HepG2 (cell line): ENCODE results near the gene TGM5. TPM values are rescaled to one million over a fixed set of nuclear protein-coding genes. Genes with fewer than 3 reads are reported as not detected.

Experiments used
- ATAC-seq: fragments of 200-7000 bp; cut with Tn5 transposase; 3 replicates; pipeline ENCODE4 v1.9.1; 2020; ENCODE audit warnings: mild to moderate bottlenecking, moderate library complexity
- BruUV-seq: library from RNA; stranded (reverse); fragments of 400-500 nt; replicated peaks from 2 replicates; lab custom pipeline; 2021; lab: Mats Ljungman, UMichigan
- CTCF ChIA-PET: fragments of 300-600 bp; formaldehyde crosslinking; extraction: SDS; loops from one replicate; lab custom pipeline; 2021; ENCODE audit warnings: low total read pairs, inconsistent platforms, low intra/inter-chr PET ratio; lab: Yijun Ruan, JAX
- POLR2A ChIA-PET: fragments of 350-600 bp; sonication (Branson Sonifier 250); formaldehyde crosslinking; loops from one replicate; lab custom pipeline; 2020; ENCODE audit warnings: antibody characterized with exemption, inconsistent platforms; lab: Yijun Ruan, JAX
- DNase-seq: peaks from one replicate; pipeline ENCODE4 v3.0.0-alpha.2; 2015; ENCODE audit warnings: low spot score
- FAIRE-seq: peaks from 3 replicates; lab custom pipeline; 2011; peaks lifted over from hg19 to GRCh38; lab: Jason Lieb, UNC
- H2AFZ ChIP-seq: one replicate; pipeline ENCODE4 v1.6.1; 2011; ENCODE audit warnings: low read length, inconsistent platforms
- H3K27ac ChIP-seq: fragments of 300-600 bp; 3 replicates; pipeline ENCODE4 v1.8.0; 2011; ENCODE audit warnings: mixed run types, mild to moderate bottlenecking, mixed read lengths, low read length, inconsistent platforms; ENCODE audit not compliant: insufficient read depth; ENCODE audit errors: extremely low read length
- H3K27me3 ChIP-seq, 2 experiments: fragments of 200-600 bp in 1 of 2; 2 replicates in 1 of 2; 3 replicates in 1 of 2; pipeline versions ENCODE4 v1.6.0 to v1.8.0; 2011; ENCODE audit warnings: low read length in 2 of 2, mild to moderate bottlenecking in 2 of 2, moderate library complexity in 2 of 2, inconsistent platforms in 1 of 2; ENCODE audit not compliant: insufficient read depth in 2 of 2, control insufficient read depth in 1 of 2
- H3K36me3 ChIP-seq, 2 experiments: fragments of 200-600 bp in 1 of 2; replicated peaks in 1 of 2; 2 replicates in 1 of 2; 3 replicates in 1 of 2; pipeline versions ENCODE4 v1.5.1 to v1.8.0; 2011; ENCODE audit warnings: low read length in 2 of 2, inconsistent platforms in 1 of 2; ENCODE audit not compliant: insufficient read depth in 2 of 2, control insufficient read depth in 1 of 2
- H3K4me1 ChIP-seq: 2 replicates; pipeline ENCODE4 v1.5.1; 2012; ENCODE audit warnings: low read length, inconsistent platforms; ENCODE audit not compliant: insufficient read depth
- H3K4me2 ChIP-seq: 2 replicates; pipeline ENCODE4 v1.6.0; 2011; ENCODE audit warnings: low read depth, low read length, inconsistent platforms
- H3K4me3 ChIP-seq, 3 experiments: fragments of 200-600 bp in 1 of 3; sonication (generic), shearing (Covaris generic) in 1 of 3; replicated peaks in 1 of 3; 2 replicates each; pipeline ENCODE4 v1.5.1; 2011 to 2016; ENCODE audit warnings: low read length in 3 of 3, inconsistent platforms in 2 of 3, low read depth in 2 of 3, mild to moderate bottlenecking in 2 of 3, control low read depth in 1 of 3, mixed read lengths in 1 of 3; ENCODE audit not compliant: insufficient read depth in 1 of 3
- H3K79me2 ChIP-seq: one replicate; pipeline ENCODE4 v1.6.1; 2011; ENCODE audit warnings: low read length, inconsistent platforms; ENCODE audit not compliant: insufficient read depth
- H3K9ac ChIP-seq: 2 replicates; pipeline ENCODE4 v1.6.0; 2011; ENCODE audit warnings: mild to moderate bottlenecking, low read depth, low read length, inconsistent platforms; ENCODE audit not compliant: insufficient read depth
- H3K9me3 ChIP-seq: 2 replicates; pipeline ENCODE4 v1.5.1; 2012; ENCODE audit warnings: mild to moderate bottlenecking, low read length
- H4K20me1 ChIP-seq: 2 replicates; pipeline ENCODE4 v1.6.0; 2011; ENCODE audit warnings: inconsistent platforms, mild to moderate bottlenecking, low read length, moderate library complexity; ENCODE audit not compliant: insufficient read depth
- FOXM1 ChIP-seq: sonication (generic); formaldehyde crosslinking; IDR thresholded peaks from 2 replicates; pipeline ENCODE4 v1.5.0; 2020; ENCODE audit warnings: missing genetic modification reagents
- SIX4 ChIP-seq: sonication (generic); formaldehyde crosslinking; IDR thresholded peaks from 2 replicates; pipeline ENCODE4 v1.4.0; 2020; ENCODE audit warnings: missing genetic modification reagents
- ZNF513 ChIP-seq: sonication (generic); formaldehyde crosslinking; conservative IDR thresholded peaks from 2 replicates; pipeline ENCODE4 v1.5.0; 2020; ENCODE audit warnings: missing genetic modification reagents
- ZNF646 ChIP-seq: sonication (generic); formaldehyde crosslinking; IDR thresholded peaks from 2 replicates; pipeline ENCODE4 v1.9.0; 2021; ENCODE audit warnings: mild to moderate bottlenecking, missing genetic modification reagents
- WGBS: methylation state at CpG from one replicate; pipeline ENCODE4 v1.1.6; 2017; ENCODE audit warnings: low lambda C conversion rate; 5-methylcytosine and 5-hydroxymethylcytosine counted together
- in situ Hi-C: cut with HindIII; loops from 2 replicates; pipeline ENCODE4 v1.10.0; 2017; ENCODE audit warnings: low pct_unique_long_range_greater_than_20kb; ENCODE audit not compliant: extremely low pct_ligation_motif_present
- intact Hi-C: fragments of 100-400 bp; cut with micrococcal nuclease; formaldehyde crosslinking; loops from one replicate; pipeline ENCODE4 v1.10.0; 2022; ENCODE audit not compliant: unreplicated experiment
- polyA plus RNA-seq, 8 experiments: library from polyadenylated mRNA; depleted of rRNA in 3 of 8; stranded (reverse) in 7 of 8; unstranded in 1 of 8; fragments of >200 nt; fragmentation: Illumina TruSeq in 4 of 8; extraction: Trizol in 4 of 8; gene quantifications; 2 replicates each; pipeline versions ENCODE4 v1.2.1 to v1.2.3, GENCODE V29; 2011 to 2016; ENCODE audit warnings: low read depth in 4 of 8, missing spikeins in 1 of 8, mixed read lengths in 1 of 8; ENCODE audit not compliant: insufficient read depth in 1 of 8
- total RNA-seq, 5 experiments: library from RNA; depleted of rRNA; stranded (reverse); fragments of >200 nt; fragmentation: Illumina TruSeq; extraction: Trizol; gene quantifications; 2 replicates each; pipeline ENCODE4 v1.2.3, GENCODE V29; 2016; ENCODE audit warnings: low read depth in 1 of 5
- TF ChIP-seq, protein P1 (sequence below): sonication (generic); formaldehyde crosslinking; IDR thresholded peaks from 2 replicates; pipeline ENCODE4 v1.4.0; 2020; ENCODE audit warnings: missing genetic modification reagents, borderline replicate concordance

The TGM5 gene
- total and polyA plus RNA-seq, 2 of the 13 experiments (the other 11 are each of a cell fraction or from before 2014, with no cell fraction given) = 0.18 to 0.65 TPM

GRCh38 chr15:43220991-43221403 lies 45.7 kb downstream of the TGM5 start, which contains the start of gene EPB42 (continued):
- TF ChIP-seq ZNF646 (CRISPR knock-in tag) = no peak
- TF ChIP-seq SIX4 (CRISPR knock-in tag) = no peak
- TF ChIP-seq FOXM1 (CRISPR knock-in tag) = no peak

GRCh38 chr15:43219929-43220928 lies 46.5 kb downstream of the TGM5 start:
- TF ChIP-seq ZNF513 (CRISPR knock-in tag) = no peak
- TF ChIP-seq, protein P1, sequence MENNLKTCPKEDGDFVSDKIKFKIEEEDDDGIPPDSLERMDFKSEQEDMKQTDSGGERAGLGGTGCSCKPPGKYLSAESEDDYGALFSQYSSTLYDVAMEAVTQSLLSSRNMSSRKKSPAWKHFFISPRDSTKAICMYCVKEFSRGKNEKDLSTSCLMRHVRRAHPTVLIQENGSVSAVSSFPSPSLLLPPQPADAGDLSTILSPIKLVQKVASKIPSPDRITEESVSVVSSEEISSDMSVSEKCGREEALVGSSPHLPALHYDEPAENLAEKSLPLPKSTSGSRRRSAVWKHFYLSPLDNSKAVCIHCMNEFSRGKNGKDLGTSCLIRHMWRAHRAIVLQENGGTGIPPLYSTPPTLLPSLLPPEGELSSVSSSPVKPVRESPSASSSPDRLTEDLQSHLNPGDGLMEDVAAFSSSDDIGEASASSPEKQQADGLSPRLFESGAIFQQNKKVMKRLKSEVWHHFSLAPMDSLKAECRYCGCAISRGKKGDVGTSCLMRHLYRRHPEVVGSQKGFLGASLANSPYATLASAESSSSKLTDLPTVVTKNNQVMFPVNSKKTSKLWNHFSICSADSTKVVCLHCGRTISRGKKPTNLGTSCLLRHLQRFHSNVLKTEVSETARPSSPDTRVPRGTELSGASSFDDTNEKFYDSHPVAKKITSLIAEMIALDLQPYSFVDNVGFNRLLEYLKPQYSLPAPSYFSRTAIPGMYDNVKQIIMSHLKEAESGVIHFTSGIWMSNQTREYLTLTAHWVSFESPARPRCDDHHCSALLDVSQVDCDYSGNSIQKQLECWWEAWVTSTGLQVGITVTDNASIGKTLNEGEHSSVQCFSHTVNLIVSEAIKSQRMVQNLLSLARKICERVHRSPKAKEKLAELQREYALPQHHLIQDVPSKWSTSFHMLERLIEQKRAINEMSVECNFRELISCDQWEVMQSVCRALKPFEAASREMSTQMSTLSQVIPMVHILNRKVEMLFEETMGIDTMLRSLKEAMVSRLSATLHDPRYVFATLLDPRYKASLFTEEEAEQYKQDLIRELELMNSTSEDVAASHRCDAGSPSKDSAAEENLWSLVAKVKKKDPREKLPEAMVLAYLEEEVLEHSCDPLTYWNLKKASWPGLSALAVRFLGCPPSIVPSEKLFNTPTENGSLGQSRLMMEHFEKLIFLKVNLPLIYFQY = no peak
- TF ChIP-seq, all 625 proteins: peak for 0
- ATAC-seq (no peak), FAIRE-seq (no peak), DNase-seq (no peak)
- Histone ChIP-seq H3K36me3 (no peaks in the 10 kb centered on the region), H2AFZ (no peak overlapping the region), H3K4me2 (no peak overlapping the region), H3K79me2 (no peaks in the 10 kb centered on the region), H3K9ac (no peak overlapping the region), H3K4me3 (no peak overlapping the region), H3K4me1 (0 out of 2 replicates have a peak, but pooled peaks cover 11% of the 10 kb centered on the region), H4K20me1 (no peaks in the 10 kb centered on the region), H3K27ac (no peak overlapping the region), H3K27me3 (peaks cover 0 to 7% of the 10 kb centered on the region in 2 experiments; a peak in 2 of 5 replicates), H3K9me3 (no peaks in the 10 kb centered on the region)
- no TSS peak for BruUV-seq
- 64% methylated on average over 16 of the region's 16 CpGs for WGBS
- ChIA-PET CTCF (no interaction called here), POLR2A (no interaction called here)
- intact Hi-C loops (loop anchor here (5.0 kb wide), 1 partner anchor 47 kb away; the partner anchor contains the start of gene TGM5), in situ Hi-C loops (loop anchor here (25.0 kb wide), 1 partner anchor 508 kb away; no protein-coding TSS in a partner anchor)
